CD4-positive, alpha-beta T cell treated with Interleukin-10 for 1 hour (primary cell): ENCODE measurements around the gene PACS1.
"Not testable (repeated sequence)": the region's sequence is repeated elsewhere in the genome, so short reads cannot be mapped to it uniquely, and the experiment has no call there.

ENCODE experiments used
- DNase-seq: peaks from one replicate; pipeline ENCODE4 v3.0.0-alpha.2; 2020

PACS1 gene

DNA sequence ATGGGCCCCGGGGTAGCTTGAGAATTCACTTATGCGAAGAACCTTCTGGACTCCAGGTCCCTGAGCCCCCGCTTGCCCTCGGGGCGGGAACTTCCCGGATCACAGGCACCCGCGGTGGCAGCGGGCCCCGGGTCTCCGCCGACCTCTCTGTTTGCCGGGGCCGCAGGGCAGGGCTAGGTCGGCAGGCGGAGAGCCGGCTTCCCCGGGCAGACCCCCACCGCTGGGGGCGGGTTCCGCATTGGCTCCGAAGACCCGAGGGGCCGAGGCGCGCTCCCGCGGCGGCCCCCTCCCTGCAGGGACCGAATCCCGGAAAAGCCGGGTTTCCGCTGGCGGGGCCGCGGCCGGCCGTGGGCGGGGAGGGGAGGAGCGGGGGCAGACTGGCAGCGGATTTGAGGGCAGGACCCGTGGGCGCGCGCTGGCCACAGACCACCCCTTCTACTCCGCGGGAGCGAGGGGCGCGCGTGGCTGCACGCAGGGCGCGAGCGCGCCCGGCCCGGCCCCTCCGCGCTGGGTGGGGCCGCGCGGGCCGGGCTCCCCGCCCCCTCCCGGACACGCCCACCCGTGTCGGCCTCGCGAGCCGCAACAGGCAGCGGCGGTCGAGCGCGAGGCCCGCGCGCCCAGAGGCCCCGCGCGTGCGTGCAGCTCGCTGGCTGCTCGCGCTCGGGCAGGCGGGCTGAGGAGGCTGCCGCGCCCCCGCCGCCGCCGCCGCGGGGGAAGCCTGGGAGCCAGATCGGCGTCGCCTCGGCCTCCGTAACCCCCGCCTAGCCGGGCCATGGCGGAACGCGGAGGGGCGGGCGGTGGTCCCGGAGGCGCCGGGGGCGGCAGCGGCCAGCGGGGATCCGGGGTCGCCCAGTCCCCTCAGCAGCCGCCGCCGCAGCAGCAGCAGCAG lies at the start of gene PACS1:
TSS of gene PACS1 (plus strand) at position 558 of the 889 bp plus-strand sequence. CDS start at position 773, 215 bp downstream.
- DNase-seq, result peak; percentile 90

- no peak for DNase-seq
These were observed 49.3 kb upstream of the PACS1 start for GRCh38 chr11:66020618-66021357.

DNA sequence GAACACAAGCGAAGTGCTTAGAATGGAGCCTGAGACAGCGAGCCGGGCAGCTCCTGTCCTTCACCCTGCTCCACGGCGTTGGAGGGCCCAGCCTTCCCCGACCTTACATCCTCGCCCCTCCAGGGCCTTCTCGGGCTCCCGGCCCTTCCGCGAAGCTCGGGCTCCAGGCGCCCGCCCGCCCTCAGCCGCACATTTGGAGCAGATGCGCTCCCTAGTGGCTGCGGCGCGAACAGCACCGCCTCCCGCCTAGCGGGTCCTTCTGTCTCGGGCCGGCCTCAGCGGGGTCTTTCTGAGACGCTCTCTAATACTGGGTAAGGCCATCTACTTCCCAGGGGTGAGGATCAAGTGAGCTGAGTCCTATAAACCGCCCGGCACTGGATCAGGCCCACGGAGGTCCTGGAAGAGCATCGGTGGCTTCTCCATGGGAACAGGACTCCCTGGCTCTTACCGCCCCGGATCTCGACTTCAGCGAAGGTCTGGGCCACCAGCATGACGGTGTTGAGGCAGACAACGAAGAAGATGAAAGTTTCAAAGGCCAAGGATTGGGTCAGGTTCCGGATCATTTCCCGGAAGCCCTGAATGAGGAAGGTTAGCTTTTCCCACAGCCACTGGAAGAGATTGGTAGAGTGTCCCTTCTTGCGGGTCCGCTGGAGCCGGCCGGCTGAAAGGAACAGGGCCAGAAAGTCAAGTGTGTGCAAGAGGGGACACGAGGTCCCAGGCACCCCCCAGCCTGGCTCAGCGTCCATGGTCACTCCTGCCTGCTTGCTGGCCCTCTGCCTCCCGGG lies 47.5 kb upstream of the PACS1 start:
- peak; percentile 76 for DNase-seq

DNA sequence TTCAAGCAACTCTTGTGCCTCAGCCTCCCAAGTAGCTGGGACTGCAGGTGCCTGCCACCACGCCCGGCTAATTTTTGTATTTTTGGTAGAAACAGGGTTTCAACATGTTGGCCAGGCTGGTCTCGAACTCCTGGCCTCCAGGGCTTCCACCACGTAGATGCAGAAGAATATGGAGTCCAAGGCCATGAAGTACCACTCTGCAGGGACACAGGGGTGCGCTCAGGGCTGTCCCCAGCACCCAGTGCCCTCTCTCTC lies 47.0 kb upstream of the PACS1 start:
- not testable (repeated sequence) for DNase-seq

DNA sequence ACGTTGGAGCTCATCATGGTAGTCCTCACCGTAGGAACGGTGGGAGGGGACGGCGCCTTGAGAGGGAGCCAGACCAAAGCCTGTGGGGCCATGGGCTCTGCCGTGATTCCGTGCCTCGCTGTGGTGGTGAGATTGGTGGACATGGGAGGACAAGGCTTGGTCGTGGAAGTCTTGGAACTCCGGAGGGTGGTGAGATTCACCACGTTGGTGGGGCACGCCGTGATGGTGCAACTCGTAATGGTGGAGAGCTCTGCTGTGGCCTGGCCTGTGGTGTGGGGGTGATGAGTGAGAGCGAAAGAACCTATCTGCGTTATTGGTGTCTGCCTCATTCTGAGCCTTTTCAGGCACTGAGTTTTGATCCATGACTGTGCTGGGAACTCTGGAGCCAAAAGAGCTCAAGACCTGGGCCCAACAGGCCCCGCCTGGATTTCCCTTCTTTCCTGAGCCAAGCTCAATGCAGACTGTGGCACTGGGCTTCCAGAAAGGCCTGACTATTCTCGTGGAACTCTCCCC lies 44.0 kb upstream of the PACS1 start, which contains the start of gene CATSPER1:
TSS of gene CATSPER1 (minus strand) at position 463 of the 513 bp plus-strand sequence. CDS start at position 363, 100 bp downstream.
- DNase-seq, result no peak

GRCh38 chr11:66032957-66033735 lies 36.9 kb upstream of the PACS1 start:
- DNase-seq, result no peak

DNA sequence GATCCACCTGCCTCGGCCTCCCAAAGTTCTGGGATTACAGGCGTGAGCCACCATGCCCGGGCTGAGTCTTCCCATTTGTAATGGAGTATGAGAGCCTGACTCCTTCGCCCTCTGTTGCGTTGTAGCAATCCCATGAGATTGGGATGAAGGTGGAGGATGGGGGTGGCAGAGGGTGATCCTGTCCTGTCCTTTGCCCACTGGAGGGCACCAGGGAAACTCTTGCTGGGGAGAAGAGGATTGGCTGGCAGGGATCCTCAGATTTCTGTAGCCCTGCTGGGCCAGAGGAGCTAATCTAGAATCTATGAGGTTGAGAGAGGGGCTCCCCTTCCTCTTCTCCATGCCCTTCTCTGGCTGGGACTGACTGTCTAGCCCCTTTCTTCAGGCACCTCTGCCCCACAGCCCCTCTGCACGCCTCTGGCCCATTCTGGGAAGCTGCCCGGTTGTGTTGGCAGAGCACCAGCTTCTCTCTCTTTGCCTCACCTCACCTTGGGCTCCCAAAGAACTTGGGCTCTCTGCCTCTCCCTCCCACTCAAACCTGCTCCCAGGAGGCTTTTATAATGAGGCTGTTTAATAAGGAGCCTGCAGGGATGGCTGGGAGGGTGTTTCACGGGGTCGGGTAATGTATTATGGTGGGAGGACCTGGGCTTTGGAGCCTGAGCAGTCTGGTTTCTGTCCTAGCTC lies 34.3 kb upstream of the PACS1 start:
- no peak for DNase-seq

DNA sequence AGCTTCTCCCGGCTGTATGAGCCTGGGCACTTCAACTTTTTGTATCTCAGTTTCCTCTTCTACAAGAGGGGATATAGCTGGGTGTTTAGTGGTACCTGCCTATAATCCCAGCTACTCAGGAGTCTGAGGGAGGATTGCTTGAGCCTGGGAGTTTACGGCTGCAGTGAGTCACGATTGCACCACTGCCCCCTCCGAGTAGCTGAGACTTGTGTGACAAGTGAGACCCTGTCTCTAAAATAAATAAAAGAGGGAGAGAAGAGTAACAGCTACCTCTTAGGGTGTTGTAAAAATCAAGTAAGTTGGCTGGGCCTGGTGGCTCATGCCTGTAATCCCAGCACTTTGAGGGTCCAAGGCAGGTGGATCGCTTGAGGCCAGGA lies 33.8 kb upstream of the PACS1 start:
- no peak for DNase-seq

- no peak for DNase-seq
These were observed 32.7 kb upstream of the PACS1 start for GRCh38 chr11:66037327-66037726.

DNA sequence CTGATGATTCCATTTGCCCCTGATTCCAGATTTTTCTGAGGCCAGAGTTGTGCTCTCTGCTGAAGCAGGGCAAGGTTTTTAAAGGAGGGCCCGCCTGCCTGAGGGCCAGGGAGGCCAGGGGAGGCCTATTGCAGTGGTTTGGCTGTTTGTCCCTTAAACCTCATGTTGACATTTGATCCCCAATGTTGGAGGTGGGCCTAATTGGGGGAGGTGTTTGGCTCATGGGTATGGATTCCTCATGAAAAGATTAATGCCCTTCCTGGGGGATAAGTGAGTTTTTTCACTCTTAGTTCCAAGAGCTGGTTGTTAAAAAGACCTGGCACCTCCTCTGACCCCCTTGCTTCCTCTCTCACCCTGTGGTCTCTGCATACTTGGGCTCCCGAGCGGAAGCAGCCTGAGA lies 30.3 kb upstream of the PACS1 start:
- no peak for DNase-seq

- no peak for DNase-seq
These were observed 27.7 kb upstream of the PACS1 start for GRCh38 chr11:66042227-66042995.

- no peak for DNase-seq
These were observed 26.8 kb upstream of the PACS1 start for GRCh38 chr11:66042996-66043906.

DNA sequence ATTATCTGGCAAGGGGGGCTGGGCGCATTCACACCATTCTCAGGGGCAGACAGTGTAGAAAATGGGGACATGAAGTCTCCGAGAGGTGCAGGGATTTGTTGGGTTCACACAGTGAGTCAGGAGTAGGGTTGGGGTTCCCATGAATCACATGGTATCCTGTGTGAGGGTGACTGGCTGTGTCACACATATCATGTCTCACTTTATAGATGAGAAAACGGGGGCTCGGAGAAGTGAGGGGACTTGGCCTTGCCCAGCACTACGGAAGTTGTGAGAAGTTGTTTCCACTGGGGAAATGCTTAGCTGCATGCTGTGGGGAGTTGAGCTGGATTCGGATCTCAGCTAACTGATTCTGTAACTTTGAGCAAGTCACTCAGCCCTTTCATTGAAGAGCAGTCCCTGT lies 25.3 kb upstream of the PACS1 start:
- DNase-seq, result peak; percentile 40

DNA sequence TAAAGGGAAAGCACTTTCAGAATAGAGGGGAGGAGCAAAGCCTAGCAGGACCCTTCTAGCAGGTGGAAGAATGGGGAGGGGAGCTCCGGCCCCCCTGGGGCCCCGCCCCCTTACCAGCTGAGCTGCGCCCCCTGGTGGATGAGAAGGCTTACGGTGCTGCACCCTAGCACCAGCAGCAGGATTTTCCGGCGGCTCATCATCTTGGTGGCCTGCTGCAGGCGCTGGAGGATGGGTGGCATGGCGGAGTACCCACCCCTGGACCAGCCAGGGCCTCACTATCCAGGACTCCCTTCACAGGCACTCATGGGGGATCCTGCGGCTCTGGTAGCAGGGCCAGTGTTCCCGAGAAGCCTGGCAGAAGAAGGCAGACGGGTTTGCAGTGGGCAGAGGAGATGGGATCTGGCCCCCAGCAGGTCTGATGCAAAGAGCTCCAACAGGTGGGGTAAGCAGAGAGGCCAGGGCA lies 24.9 kb upstream of the PACS1 start:
- peak; percentile 88 for DNase-seq

DNA sequence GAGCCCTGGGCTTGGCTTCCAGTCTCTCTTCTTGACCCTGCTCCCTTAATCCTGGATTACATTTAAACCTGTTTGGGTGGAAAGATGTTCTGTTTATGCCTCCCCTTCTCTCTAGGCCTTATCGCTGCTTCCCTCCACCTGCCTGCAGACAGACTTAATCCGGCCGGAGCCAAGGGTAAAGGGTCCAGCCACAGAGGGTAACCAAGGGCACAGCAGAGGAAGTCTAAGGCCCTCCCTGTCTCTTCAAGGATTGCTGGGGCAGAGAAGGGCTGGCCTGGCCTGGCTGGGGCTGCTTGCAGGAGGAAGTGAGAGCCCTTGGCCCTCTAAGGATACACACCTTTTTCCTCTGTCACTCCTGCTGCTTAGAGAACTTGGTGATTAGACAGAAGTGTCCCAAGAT lies 23.2 kb upstream of the PACS1 start:
- DNase-seq, result no peak

GRCh38 chr11:66047541-66048365 lies 22.3 kb upstream of the PACS1 start:
- DNase-seq, result no peak

DNA sequence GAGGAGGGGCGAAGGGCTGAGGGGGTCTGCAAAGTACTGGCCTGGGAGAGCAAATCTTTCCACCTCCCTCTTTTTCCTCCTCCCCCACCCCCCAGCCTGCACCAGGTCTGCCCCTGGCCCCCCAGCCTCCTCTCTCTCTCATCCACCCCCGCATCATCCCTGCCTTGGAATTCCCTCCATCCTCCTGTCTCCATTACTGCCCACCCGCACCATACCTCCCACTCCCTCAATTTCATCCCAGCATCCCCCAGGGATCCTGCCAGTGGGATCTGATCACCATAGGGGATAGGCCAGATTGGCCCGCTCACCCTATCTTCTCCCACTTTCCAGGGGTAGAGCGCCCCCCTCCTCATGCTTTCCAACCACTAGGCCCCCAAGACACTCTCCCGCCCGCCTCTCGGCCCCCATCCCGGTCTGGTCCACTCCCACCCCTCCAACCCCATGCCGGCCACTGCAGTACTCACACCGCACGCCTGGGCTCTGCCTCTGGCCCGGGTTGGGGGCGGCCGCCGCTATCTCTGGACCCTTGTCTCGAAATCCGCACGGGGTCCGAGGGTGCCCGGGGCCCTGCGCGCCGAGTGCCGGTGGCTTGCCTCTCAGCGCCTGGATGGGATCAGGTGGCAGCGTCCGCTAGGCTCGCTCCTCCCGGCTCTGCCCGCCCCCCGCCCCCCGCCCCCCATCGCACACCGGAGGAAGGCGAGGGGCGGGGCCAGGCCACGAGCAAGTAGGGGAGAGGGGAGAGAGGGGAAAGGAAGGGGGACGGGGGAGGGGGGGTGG lies 21.3 kb upstream of the PACS1 start, which contains the start of gene GAL3ST3:
TSS of gene GAL3ST3 (minus strand) at position 615 of the 777 bp plus-strand sequence. CDS start 3,746 bp downstream, outside the sequence.
- DNase-seq, result no peak
